H1 (cell line): Measurements from ENCODE around the gene GBA2. TPM values are rescaled to one million over a fixed set of nuclear protein-coding genes. Genes with fewer than 3 reads are reported as not detected.

ENCODE experiments used
- CTCF ChIA-PET: fragments of 300-600 bp; sonication (Branson Sonifier 250); formaldehyde crosslinking; loops from one replicate; lab custom pipeline; 2021; ENCODE audit not compliant: partially characterized antibody; lab: Charles Lee
- POLR2A ChIA-PET: fragments of 300-600 bp; sonication (Branson Sonifier 250); formaldehyde crosslinking; loops from one replicate; lab custom pipeline; 2021; ENCODE audit warnings: inconsistent platforms; ENCODE audit not compliant: partially characterized antibody; lab: Charles Lee
- DNase-seq, 2 experiments: peaks; one replicate each; pipeline versions ENCODE4 v3.0.0 to v3.0.0-alpha.2; 2010 to 2022; ENCODE audit warnings: low spot score in 2 of 2, low read depth in 1 of 2, mixed read lengths in 1 of 2
- FAIRE-seq: peaks from 2 replicates; lab custom pipeline; 2011; peaks lifted over from hg19 to GRCh38; lab: Jason Lieb, UNC
- H2AFZ ChIP-seq: 2 replicates; pipeline ENCODE4 v1.8.1; 2012; ENCODE audit warnings: low read length, inconsistent platforms
- H2AK5ac ChIP-seq: 2 replicates; pipeline ENCODE4 v1.6.1; 2013; ENCODE audit warnings: low read depth, low read length
- H2BK120ac ChIP-seq: replicated peaks from 2 replicates; pipeline ENCODE3; 2013; ENCODE audit warnings: low read depth, low read length, inconsistent platforms
- H2BK12ac ChIP-seq: 2 replicates; pipeline ENCODE4 v1.6.1; 2013; ENCODE audit warnings: low read depth, low read length
- H2BK15ac ChIP-seq: 2 replicates; pipeline ENCODE4 v1.6.1; 2013; ENCODE audit warnings: low read length
- H2BK20ac ChIP-seq: 2 replicates; pipeline ENCODE4 v1.6.1; 2013; ENCODE audit warnings: low read length
- H2BK5ac ChIP-seq: 2 replicates; pipeline ENCODE4 v1.6.1; 2013; ENCODE audit warnings: low read depth, low read length
- H3K14ac ChIP-seq: 2 replicates; pipeline ENCODE4 v1.6.1; 2013; ENCODE audit warnings: inconsistent platforms; ENCODE audit not compliant: insufficient read length
- H3K18ac ChIP-seq: 2 replicates; pipeline ENCODE4 v1.6.1; 2013; ENCODE audit warnings: low read length; ENCODE audit errors: extremely low read depth
- H3K23ac ChIP-seq: 2 replicates; pipeline ENCODE4 v1.6.1; 2013; ENCODE audit warnings: inconsistent platforms; ENCODE audit not compliant: insufficient read length
- H3K23me2 ChIP-seq: 2 replicates; pipeline ENCODE4 v1.6.1; 2013; ENCODE audit warnings: low read depth, low read length
- H3K27ac ChIP-seq: 2 replicates; pipeline ENCODE4 v1.6.1; 2011; ENCODE audit warnings: low read depth, low read length, inconsistent platforms
- H3K27me3 ChIP-seq, 4 experiments: replicated peaks in 1 of 4; 1 replicate in 1 of 4; 2 replicates in 3 of 4; pipeline versions ENCODE4 v1.6.1 to v1.8.1; 2011 to 2013; ENCODE audit warnings: low read length in 3 of 4, mild to moderate bottlenecking in 3 of 4, inconsistent platforms in 2 of 4, mixed read lengths in 2 of 4, moderate library complexity in 1 of 4; ENCODE audit not compliant: control insufficient read depth in 3 of 4, insufficient read depth in 3 of 4; ENCODE audit errors: extremely low read depth in 1 of 4
- H3K36me3 ChIP-seq, 4 experiments: 2 replicates each; pipeline versions ENCODE4 v1.6.1 to v1.8.1; 2011 to 2013; ENCODE audit warnings: mild to moderate bottlenecking in 4 of 4, low read length in 3 of 4, moderate library complexity in 2 of 4, control low read depth in 1 of 4, inconsistent platforms in 1 of 4; ENCODE audit not compliant: insufficient read depth in 4 of 4, control insufficient read depth in 2 of 4
- H3K4ac ChIP-seq: replicated peaks from 2 replicates; pipeline ENCODE3; 2013; ENCODE audit warnings: low read length, low read depth, mixed read lengths, inconsistent platforms; ENCODE audit not compliant: insufficient read length
- H3K4me1 ChIP-seq, 4 experiments: replicated peaks in 1 of 4; 1 replicate in 1 of 4; 2 replicates in 3 of 4; pipeline versions ENCODE4 v1.6.1 to v1.8.1; 2011 to 2013; ENCODE audit warnings: low read length in 3 of 4, inconsistent platforms in 2 of 4, mixed read lengths in 1 of 4; ENCODE audit not compliant: insufficient read depth in 4 of 4, control insufficient read depth in 3 of 4
- H3K4me2 ChIP-seq, 2 experiments: 2 replicates each; pipeline versions ENCODE4 v1.6.1 to v1.8.1; 2011 to 2013; ENCODE audit warnings: low read depth in 2 of 2, low read length in 2 of 2, control low read depth in 1 of 2, inconsistent platforms in 1 of 2, mild to moderate bottlenecking in 1 of 2; ENCODE audit not compliant: insufficient read depth in 1 of 2
- H3K4me3 ChIP-seq, 4 experiments: fragments of 200-600, 300-600 bp in 1 of 4; sonication (generic), shearing (Covaris generic), sonication (Bioruptor Twin) in 1 of 4; 2 replicates each; pipeline versions ENCODE4 v1.5.1 to v1.8.1; 2011 to 2016; ENCODE audit warnings: low read length in 4 of 4, low read depth in 3 of 4, control low read depth in 2 of 4, inconsistent platforms in 2 of 4, mild to moderate bottlenecking in 2 of 4, mixed read lengths in 1 of 4, moderate library complexity in 1 of 4; ENCODE audit not compliant: insufficient read depth in 2 of 4; ENCODE audit errors: extremely low read depth in 1 of 4
- H3K56ac ChIP-seq: replicated peaks from 2 replicates; pipeline ENCODE3; 2013; ENCODE audit warnings: low read depth, mild to moderate bottlenecking, mixed read lengths, low read length, inconsistent platforms; ENCODE audit not compliant: insufficient read length
- H3K79me1 ChIP-seq: 2 replicates; pipeline ENCODE4 v1.6.1; 2013; ENCODE audit warnings: low read depth, low read length, control low read depth
- H3K79me2 ChIP-seq, 2 experiments: 2 replicates each; pipeline versions ENCODE4 v1.6.1 to v1.8.1; 2012 to 2013; ENCODE audit warnings: low read length in 2 of 2, mild to moderate bottlenecking in 2 of 2, inconsistent platforms in 1 of 2; ENCODE audit not compliant: insufficient read depth in 2 of 2, control insufficient read depth in 1 of 2
- H3K9ac ChIP-seq, 4 experiments: replicated peaks in 1 of 4; 1 replicate in 1 of 4; 2 replicates in 3 of 4; pipeline versions ENCODE4 v1.6.1 to v1.8.1; 2011 to 2013; ENCODE audit warnings: low read depth in 3 of 4, low read length in 3 of 4, control low read depth in 2 of 4, mild to moderate bottlenecking in 2 of 4, moderate library complexity in 2 of 4, inconsistent platforms in 1 of 4; ENCODE audit errors: extremely low read depth in 1 of 4
- H3K9me3 ChIP-seq, 2 experiments: 2 replicates each; pipeline versions ENCODE4 v1.6.1 to v1.8.1; 2012 to 2013; ENCODE audit warnings: mild to moderate bottlenecking in 2 of 2, moderate library complexity in 2 of 2, control low read depth in 1 of 2, inconsistent platforms in 1 of 2, low read depth in 1 of 2, low read length in 1 of 2, mixed read lengths in 1 of 2; ENCODE audit not compliant: insufficient read depth in 2 of 2
- H4K20me1 ChIP-seq, 2 experiments: replicated peaks in 1 of 2; 2 replicates each; pipeline versions ENCODE3 to v1.8.1; 2011 to 2013; ENCODE audit warnings: inconsistent platforms in 2 of 2, low read length in 2 of 2, mild to moderate bottlenecking in 1 of 2; ENCODE audit not compliant: insufficient read depth in 2 of 2, control insufficient read depth in 1 of 2
- H4K5ac ChIP-seq: 2 replicates; pipeline ENCODE4 v1.6.1; 2013; ENCODE audit warnings: low read length, low read depth, mixed read lengths, inconsistent platforms; ENCODE audit not compliant: insufficient read length
- H4K8ac ChIP-seq: 2 replicates; pipeline ENCODE4 v1.8.0; 2013; ENCODE audit warnings: mild to moderate bottlenecking, moderate library complexity, low read length, inconsistent platforms; ENCODE audit not compliant: insufficient read depth; ENCODE audit errors: extremely low read depth
- H4K91ac ChIP-seq: replicated peaks from 2 replicates; pipeline ENCODE3; 2013; ENCODE audit warnings: low read length, mixed read lengths, inconsistent platforms; ENCODE audit not compliant: insufficient read length
- KDM4A ChIP-seq: IDR thresholded peaks from one replicate; pipeline ENCODE4 v1.7.1; 2012; ENCODE audit warnings: low read depth, mild to moderate bottlenecking, moderate library complexity, low read length, inconsistent platforms; ENCODE audit not compliant: severe bottlenecking
- MAFK ChIP-seq: IDR thresholded peaks from 2 replicates; pipeline ENCODE4 v1.6.1; 2012; ENCODE audit warnings: low read depth, mild to moderate bottlenecking, improper control_type of control experiment, low read length
- POLR2A ChIP-seq, 2 experiments: IDR thresholded peaks; 1 replicate in 1 of 2; 2 replicates in 1 of 2; pipeline ENCODE4 v1.6.1; 2011; ENCODE audit warnings: low read depth in 2 of 2, low read length in 2 of 2, mild to moderate bottlenecking in 2 of 2; ENCODE audit errors: control extremely low read depth in 1 of 2
- POLR2AphosphoS5 ChIP-seq: IDR thresholded peaks from 2 replicates; pipeline ENCODE4 v1.6.1; 2011; ENCODE audit warnings: low read depth, low read length
- SIN3A ChIP-seq, 2 experiments: IDR thresholded peaks in 1 of 2; conservative IDR thresholded peaks in 1 of 2; 2 replicates each; pipeline ENCODE4 v1.6.1; 2011 to 2012; ENCODE audit warnings: low read length in 2 of 2, improper control_type of control experiment in 1 of 2, low read depth in 1 of 2, mild to moderate bottlenecking in 1 of 2
- SUZ12 ChIP-seq: fragments of 200-600 bp; sonication (generic); IDR thresholded peaks from 2 replicates; pipeline ENCODE4 v1.6.1; 2012; ENCODE audit warnings: mild to moderate bottlenecking, inconsistent platforms, low read length, moderate library complexity, mixed read lengths
- WGBS, 2 experiments: shearing (Covaris generic) in 1 of 2; methylation state at CpG; one replicate each; pipeline versions ENCODE4 v1.1.6 to v1.1.7; 2013 to 2015; ENCODE audit warnings: low lambda C conversion rate in 2 of 2, mixed read lengths in 2 of 2, inconsistent platforms in 1 of 2, low coverage in 1 of 2, missing lambda C conversion rate in 1 of 2; ENCODE audit not compliant: insufficient replicate concordance in 2 of 2, insufficient coverage in 1 of 2, insufficient read length in 1 of 2; ENCODE audit errors: extremely low coverage in 1 of 2, missing lambda C conversion rate in 1 of 2; 5-methylcytosine and 5-hydroxymethylcytosine counted together
- polyA plus RNA-seq, 7 experiments: library from polyadenylated mRNA; depleted of rRNA in 3 of 7; stranded (reverse) in 5 of 7; unstranded in 2 of 7; fragments of >200 nt in 5 of 7; fragments of 200-250 nt in 2 of 7; gene quantifications; 1 replicate in 5 of 7; 2 replicates in 1 of 7; 4 replicates in 1 of 7; pipeline versions ENCODE4 v1.2.1 to v1.2.3, GENCODE V29; 2011 to 2013; ENCODE audit warnings: missing spikeins in 2 of 7, mixed read lengths in 2 of 7
- total RNA-seq: library from RNA; stranded (reverse); fragmentation: NEBNext Ultra II Directional; extraction: Animal tissue kit (Norgen Biotek cat#: 25700); gene quantifications from 2 replicates; pipeline ENCODE4 v1.2.1, GENCODE V29; 2021

GBA2 gene
- total and polyA plus RNA-seq, 2 of the 8 experiments (the other 6 are each of a cell fraction or from before 2014, with no cell fraction given), result 64.2 to 71.9 TPM

GRCh38 chr9:35691334-35691650 lies 57.7 kb downstream of the GBA2 start:
- H3K9ac ChIP-seq, result peak overlapping the region in 1 of 4 experiments; percentile 45; a peak in 1 of 7 replicates
- no peak overlapping the region for H3K27ac ChIP-seq
- H4K91ac ChIP-seq, result no peak overlapping the region

More at GRCh38 chr9:35691334-35691650, 57.7 kb downstream of the GBA2 start:
- Histone ChIP-seq H3K36me3 (peaks cover 0 to 6% (median 4%) of the 10 kb centered on the region in 4 experiments; a peak in 4 of 8 replicates), H3K14ac (no peak overlapping the region), H3K4ac (no peak overlapping the region), H3K18ac (peak overlapping the region; percentile 88; the same call in 1 of the 2 replicates), H4K20me1 (peaks cover 4 to 6% of the 10 kb centered on the region in 2 experiments), H3K23ac (no peak overlapping the region), H2BK5ac (peak overlapping the region; percentile 60; the same call in 1 of the 2 replicates), H3K4me1 (peaks cover 6 to 15% (median 8%) of the 10 kb centered on the region in 4 experiments; a peak in 6 of 7 replicates), H4K5ac (peak overlapping the region; percentile 62), H2BK15ac (0 out of 2 replicates have a peak overlapping the region, but pooled peaks have one; percentile 98), H3K79me1 (peaks cover 2% of the 10 kb centered on the region; the same call in 1 of the 2 replicates), H2AK5ac (no peak overlapping the region), H3K9me3 (no peaks in the 10 kb centered on the region), H4K8ac (no peak overlapping the region), H3K27me3 (no peaks in the 10 kb centered on the region), H2BK12ac (peak overlapping the region; percentile 45; the same call in 1 of the 2 replicates), H2AFZ (peak overlapping the region; percentile 95), H3K4me3 (peak overlapping the region; percentile 72 to 99 (median 82)), H3K56ac (no peak overlapping the region), H2BK120ac (no peak overlapping the region), H2BK20ac (0 out of 2 replicates have a peak overlapping the region, but pooled peaks have one; percentile 1), H3K79me2 (peaks cover 0 to 21% of the 10 kb centered on the region in 2 experiments; a peak in 2 of 4 replicates), H3K23me2 (peaks cover 12% of the 10 kb centered on the region), H3K4me2 (peak overlapping the region; percentile 84 to 90)
- DNase-seq (no peak), FAIRE-seq (no peak)
- WGBS, 2 experiments, result 16% methylated on average over 10 of the region's 10 CpGs; no CpG with 5 or more reads in 1 of the 2 experiments
- ChIA-PET POLR2A (interaction anchor here (0.9 to 14.9 kb wide), 19 partner anchors 10 to 612 kb away, joined by 3 to 158 read pairs (median 5); partner anchors contain the start of genes ARHGEF39, CA9, CCDC107 and CREB3), CTCF (interaction anchor here (0.8 to 14.1 kb wide), 14 partner anchors 10 to 214 kb away, joined by 3 to 347 read pairs (median 4); partner anchors contain the start of genes ARHGEF39, CA9, CCDC107 and RMRP)
- TF ChIP-seq SUZ12 (no peak), POLR2A (IDR thresholded peaks at IDR 0.05; ENCODE audit: control extremely low read depth in 1 of 2, low read depth in 2 of 2, low read length in 2 of 2) (peak in 1 of 2 experiments; percentile 55; a peak in 2 of 3 replicates), MAFK (no peak), POLR2AphosphoS5 (0 out of 2 replicates have a peak, but pooled peaks have one; percentile 41), SIN3A (conservative IDR thresholded peaks at IDR 0.05 in 1 of 2, IDR thresholded peaks at IDR 0.05 in 1 of 2; ENCODE audit: low read depth in 1 of 2, low read length in 2 of 2) (no peak), KDM4A (peak; percentile 1)
